HG03139 (cell line): ENCODE measurements around the gene ORAI3.

Experiments used
- ATAC-seq: cut with Tn5 transposase; IDR thresholded peaks from one replicate; pipeline ENCODE4 v1.9.1; 2021; ENCODE audit not compliant: unreplicated experiment

The ORAI3 gene

GRCh38 chr16:30946671-30947540 is 2.0 kb upstream of the ORAI3 start:
- no peak for ATAC-seq

- ATAC-seq = no peak
These were observed 1.4 kb upstream of the ORAI3 start for GRCh38 chr16:30947541-30947858.

GRCh38 chr16:30947859-30948666 is 805 bp upstream of the ORAI3 start:
- ATAC-seq = no peak

GRCh38 chr16:30949650-30950515 is 1.0 kb downstream of the ORAI3 start:
- ATAC-seq = no peak

GRCh38 chr16:30950516-30951065 is 1.7 kb downstream of the ORAI3 start:
- ATAC-seq = no peak

GRCh38 chr16:30951193-30951592 is 2.3 kb downstream of the ORAI3 start:
- no peak for ATAC-seq

- ATAC-seq = no peak
These were observed 2.9 kb downstream of the ORAI3 start for GRCh38 chr16:30951750-30952149.

GRCh38 chr16:30953111-30953510 is 4.2 kb downstream of the ORAI3 start:
- no peak for ATAC-seq

- ATAC-seq = no peak
These were observed 4.8 kb downstream of the ORAI3 start for GRCh38 chr16:30953511-30954124.

- no peak for ATAC-seq
These were observed 6.1 kb downstream of the ORAI3 start for GRCh38 chr16:30954993-30955392.

- no peak for ATAC-seq
These were observed 8.0 kb downstream of the ORAI3 start for GRCh38 chr16:30956601-30957455.

GRCh38 chr16:30957456-30958174 is 8.7 kb downstream of the ORAI3 start, which contains the start of gene SETD1A:
TSS of gene SETD1A (plus strand) at chr16:30957754. CDS start at chr16:30958732, 978 bp downstream.
- peak; percentile 70 for ATAC-seq

GRCh38 chr16:30958175-30959079 is 9.6 kb downstream of the ORAI3 start:
- peak; percentile 38 for ATAC-seq

GRCh38 chr16:30961384-30961783 is 12.5 kb downstream of the ORAI3 start:
- no peak for ATAC-seq

GRCh38 chr16:30963925-30964511 is 15.2 kb downstream of the ORAI3 start:
- ATAC-seq = no peak

GRCh38 chr16:30964574-30965226 is 15.8 kb downstream of the ORAI3 start:
- no peak for ATAC-seq

- ATAC-seq = no peak
These were observed 16.6 kb downstream of the ORAI3 start for GRCh38 chr16:30965436-30965835.
